Subcutaneous abdominal adipose tissue (tissue), 5 donors: Measurements from ENCODE around the gene DNAJC16.
"Not testable (repeated sequence)": the region's sequence is repeated elsewhere in the genome, so short reads cannot be mapped to it uniquely, and the experiment has no call there.

ENCODE experiments used
- H3K27ac ChIP-seq: one replicate; pipeline ENCODE4 v1.7.0; 2013; ENCODE audit warnings: low read depth, mild to moderate bottlenecking, inconsistent platforms, low read length, moderate library complexity
- H3K27me3 ChIP-seq, 5 donors: one replicate each; pipeline ENCODE4 v1.7.0; 2013; ENCODE audit warnings: low read length in 5 of 5, inconsistent platforms in 1 of 5; ENCODE audit not compliant: control insufficient read depth in 5 of 5, insufficient read depth in 4 of 5
- H3K36me3 ChIP-seq, 5 donors: one replicate each; pipeline ENCODE4 v1.7.0; 2013; ENCODE audit warnings: low read length in 5 of 5; ENCODE audit not compliant: control insufficient read depth in 5 of 5, insufficient read depth in 5 of 5
- H3K4me1 ChIP-seq, 5 donors: one replicate each; pipeline ENCODE4 v1.7.0; 2013; ENCODE audit warnings: low read length in 5 of 5, mild to moderate bottlenecking in 3 of 5, moderate library complexity in 1 of 5; ENCODE audit not compliant: control insufficient read depth in 5 of 5, insufficient read depth in 5 of 5
- H3K4me3 ChIP-seq, 5 donors: one replicate each; pipeline ENCODE4 v1.7.0; 2013; ENCODE audit warnings: low read length in 5 of 5, low read depth in 1 of 5
- H3K9ac ChIP-seq, 5 donors: one replicate each; pipeline ENCODE4 v1.7.0; 2013; ENCODE audit warnings: low read length in 5 of 5, mild to moderate bottlenecking in 4 of 5, moderate library complexity in 3 of 5
- H3K9me3 ChIP-seq, 5 donors: one replicate each; pipeline ENCODE4 v1.7.0; 2013; ENCODE audit warnings: low read length in 5 of 5; ENCODE audit not compliant: control insufficient read depth in 5 of 5
- donor health status: healthy.
- donor health status: healthy.
- donor health status: healthy.
- donor health status: healthy.
- donor health status: healthy.

Gene DNAJC16

GRCh38 chr1:15506831-15507230, 19.8 kb upstream of the DNAJC16 start:
- H3K9ac ChIP-seq = no peak overlapping the region
- H3K27ac ChIP-seq = no peak overlapping the region
- H3K4me3 ChIP-seq = no peak overlapping the region
- H3K27me3 ChIP-seq = no peaks in the 10 kb centered on the region
- H3K4me1 ChIP-seq = no peaks in the 10 kb centered on the region
- H3K36me3 ChIP-seq = peaks cover 0 to 60% (median 36%) of the 10 kb centered on the region in 5 donors
- no peaks in the 10 kb centered on the region for H3K9me3 ChIP-seq

- peaks cover 0 to 60% (median 36%) of the 10 kb centered on the region in 5 donors for H3K36me3 ChIP-seq
- no peak overlapping the region for H3K4me3 ChIP-seq
These were observed 19.4 kb upstream of the DNAJC16 start for GRCh38 chr1:15507278-15507677.

DNA sequence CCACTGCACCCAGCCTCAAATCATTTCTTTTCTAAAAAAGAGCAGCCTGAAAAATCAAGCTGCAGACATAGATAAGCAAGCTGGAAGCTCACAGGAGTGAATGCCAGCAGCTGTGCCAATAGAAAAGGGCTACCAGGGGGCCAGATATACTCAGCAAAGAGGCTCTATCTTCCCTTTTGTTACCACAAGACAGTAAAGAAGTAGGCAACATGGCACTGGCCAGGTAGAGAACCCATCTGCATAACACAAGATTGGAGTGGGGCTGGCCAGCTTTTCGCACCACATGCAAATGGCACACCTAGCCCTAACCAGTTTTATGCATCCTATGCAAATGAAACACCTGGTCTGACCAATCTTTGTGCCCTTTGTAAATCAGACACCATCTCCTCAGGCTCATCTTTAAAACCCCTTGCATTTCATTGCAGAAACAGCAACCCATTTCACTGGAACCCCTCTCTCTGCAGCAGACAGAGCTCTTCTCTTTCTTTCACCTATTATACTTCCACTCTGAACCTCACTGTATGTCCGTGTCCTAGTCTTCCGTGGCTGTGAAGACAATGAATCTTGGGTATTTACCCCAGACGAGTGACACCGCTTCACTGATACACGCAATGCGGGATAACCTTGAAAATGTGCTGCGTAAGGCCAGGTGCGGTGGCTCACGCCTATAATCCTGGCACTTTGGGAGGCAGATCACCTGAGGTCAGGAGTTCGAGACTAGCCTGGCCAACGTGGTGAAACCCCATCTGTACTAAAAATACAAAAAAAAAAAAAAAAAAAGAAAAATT, 17.8 kb upstream of the DNAJC16 start:
- H3K36me3 ChIP-seq = peaks cover 0 to 56% (median 29%) of the 10 kb centered on the region in 5 donors
- no peak overlapping the region for H3K9ac ChIP-seq
- no peaks in the 10 kb centered on the region for H3K27me3 ChIP-seq
- H3K27ac ChIP-seq = no peak overlapping the region
- no peaks in the 10 kb centered on the region for H3K4me1 ChIP-seq
- no peak overlapping the region for H3K4me3 ChIP-seq
- H3K9me3 ChIP-seq = no peaks in the 10 kb centered on the region

More at GRCh38 chr1:15507278-15507677, 19.4 kb upstream of the DNAJC16 start:
- Histone ChIP-seq H3K9ac (no peak overlapping the region), H3K27me3 (no peaks in the 10 kb centered on the region), H3K4me1 (no peaks in the 10 kb centered on the region), H3K27ac (no peak overlapping the region), H3K9me3 (no peaks in the 10 kb centered on the region)

- H3K27me3 ChIP-seq = no peaks in the 10 kb centered on the region
- no peak overlapping the region for H3K4me3 ChIP-seq
These were observed 17.1 kb upstream of the DNAJC16 start for GRCh38 chr1:15509586-15509985.

DNA sequence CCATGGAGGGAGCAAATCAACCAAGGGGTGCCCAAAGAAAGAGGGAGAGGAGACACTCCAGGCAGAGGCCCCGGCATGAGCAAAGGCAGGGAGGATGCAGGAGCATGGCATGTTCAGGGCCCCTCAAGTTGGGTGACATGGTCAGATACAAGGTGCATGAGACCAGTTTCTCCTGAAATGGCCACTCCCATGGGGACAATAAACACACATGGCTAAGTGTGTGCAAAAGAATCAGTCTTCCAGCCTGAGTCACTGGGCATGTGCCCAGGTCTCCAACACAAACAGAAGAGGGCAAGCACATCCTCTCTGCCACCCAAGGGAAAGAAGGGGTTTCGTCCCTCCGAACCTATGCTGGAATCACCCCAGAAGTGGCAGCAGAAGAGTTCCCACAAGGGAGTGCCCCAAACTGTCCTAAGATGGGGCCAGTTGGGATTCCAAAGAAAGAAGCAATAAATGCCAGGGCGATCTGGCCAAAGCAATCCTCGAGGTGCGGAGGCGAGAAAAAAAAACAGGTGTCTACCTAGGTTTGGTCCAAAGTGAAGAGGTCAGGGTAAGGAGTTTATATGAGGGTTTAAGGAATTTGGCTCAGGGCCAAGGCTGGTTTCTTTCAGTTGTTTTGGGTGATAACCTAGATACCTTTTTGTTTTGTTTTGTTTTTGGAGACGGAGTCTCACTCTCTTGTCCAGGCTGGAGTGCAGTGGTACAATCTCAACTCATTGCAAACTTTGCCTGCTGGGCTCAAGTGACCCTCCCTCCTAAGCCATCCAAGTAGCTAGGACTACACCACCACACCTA, 15.8 kb upstream of the DNAJC16 start:
- H3K4me1 ChIP-seq = peaks cover 0 to 5% (median 0%) of the 10 kb centered on the region in 5 donors
- peaks cover 0 to 44% (median 13%) of the 10 kb centered on the region in 5 donors for H3K36me3 ChIP-seq
- H3K27me3 ChIP-seq = no peaks in the 10 kb centered on the region
- no peak overlapping the region for H3K27ac ChIP-seq
- no peak overlapping the region for H3K4me3 ChIP-seq
- no peaks in the 10 kb centered on the region for H3K9me3 ChIP-seq
- H3K9ac ChIP-seq = no peak overlapping the region

More at GRCh38 chr1:15509586-15509985, 17.1 kb upstream of the DNAJC16 start:
- H3K4me1 ChIP-seq = no peaks in the 10 kb centered on the region
- no peak overlapping the region for H3K9ac ChIP-seq
- H3K9me3 ChIP-seq = no peaks in the 10 kb centered on the region
- no peak overlapping the region for H3K27ac ChIP-seq
- peaks cover 0 to 56% (median 24%) of the 10 kb centered on the region in 5 donors for H3K36me3 ChIP-seq

DNA sequence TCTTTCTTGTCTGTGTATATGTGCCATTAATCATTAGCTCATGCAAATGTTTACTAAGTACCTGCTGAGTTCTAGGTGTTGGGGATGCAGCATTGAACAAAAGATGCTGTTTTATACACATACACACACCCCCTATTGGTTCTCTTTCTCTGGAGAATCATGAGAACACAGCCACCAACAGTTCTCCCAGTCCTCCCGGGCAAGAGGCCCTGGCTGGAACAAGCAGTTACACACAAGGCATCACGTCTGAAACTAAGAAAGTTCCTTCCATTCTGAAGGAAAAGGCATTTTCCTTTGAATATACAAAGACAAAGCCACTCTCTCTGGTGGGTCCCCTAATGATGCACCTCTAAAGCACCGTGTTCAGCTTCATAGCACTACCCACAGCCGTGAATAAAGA, 13.5 kb upstream of the DNAJC16 start:
- peaks cover 0 to 5% (median 0%) of the 10 kb centered on the region in 5 donors for H3K4me1 ChIP-seq
- H3K27me3 ChIP-seq = no peaks in the 10 kb centered on the region
- no peak overlapping the region for H3K9ac ChIP-seq
- H3K27ac ChIP-seq = no peak overlapping the region
- no peaks in the 10 kb centered on the region for H3K9me3 ChIP-seq
- no peak overlapping the region for H3K4me3 ChIP-seq
- H3K36me3 ChIP-seq = peaks cover 5 to 43% (median 17%) of the 10 kb centered on the region in 5 donors

DNA sequence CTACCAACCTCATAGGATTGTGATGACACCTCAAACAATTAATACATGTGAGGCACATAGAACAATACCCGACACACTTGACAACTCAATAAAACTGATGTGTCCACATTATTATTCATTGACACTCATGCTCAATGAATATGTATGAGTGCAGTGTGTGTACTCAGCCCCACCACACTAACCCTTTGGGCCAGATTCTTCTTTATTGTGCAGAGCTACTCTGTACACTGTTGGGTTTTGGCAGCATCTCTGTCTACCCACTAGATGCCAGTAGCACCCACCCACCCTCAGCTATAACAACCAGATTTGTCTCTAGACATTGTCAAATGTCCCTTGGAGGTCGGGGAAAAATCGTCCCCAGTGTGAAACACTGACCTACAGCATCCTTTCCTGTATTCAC, 12.7 kb upstream of the DNAJC16 start:
- Histone ChIP-seq H3K9ac (no peak overlapping the region), H3K27me3 (no peaks in the 10 kb centered on the region), H3K4me3 (no peak overlapping the region), H3K4me1 (peaks cover 0 to 5% (median 0%) of the 10 kb centered on the region in 5 donors), H3K36me3 (peaks cover 5 to 40% (median 20%) of the 10 kb centered on the region in 5 donors), H3K9me3 (no peaks in the 10 kb centered on the region), H3K27ac (no peak overlapping the region)

- H3K27ac ChIP-seq, H3K4me1 ChIP-seq, H3K9me3 ChIP-seq, H3K27me3 ChIP-seq, H3K9ac ChIP-seq, H3K4me3 ChIP-seq: not testable (repeated sequence)
- H3K36me3 ChIP-seq = peaks cover 5 to 37% (median 20%) of the 10 kb centered on the region in 5 donors
These were observed 12.1 kb upstream of the DNAJC16 start for GRCh38 chr1:15514557-15514956.

GRCh38 chr1:15515022-15515663, 11.5 kb upstream of the DNAJC16 start:
- peaks cover 0 to 5% (median 0%) of the 10 kb centered on the region in 5 donors for H3K4me1 ChIP-seq

More at GRCh38 chr1:15515022-15515663, 11.5 kb upstream of the DNAJC16 start:
- no peaks in the 10 kb centered on the region for H3K9me3 ChIP-seq
- H3K27ac ChIP-seq = no peak overlapping the region
- H3K36me3 ChIP-seq = peaks cover 5 to 37% (median 20%) of the 10 kb centered on the region in 5 donors
- no peak overlapping the region for H3K9ac ChIP-seq
- no peak overlapping the region for H3K4me3 ChIP-seq
- no peaks in the 10 kb centered on the region for H3K27me3 ChIP-seq
